HUES6 (cell line): ENCODE measurements around the gene CNTN2.

ENCODE experiments used
- H3K27ac ChIP-seq: 2 replicates; pipeline ENCODE4 v1.7.0; 2013; ENCODE audit warnings: low read depth, mild to moderate bottlenecking, low read length, inconsistent platforms
- H3K27me3 ChIP-seq: 2 replicates; pipeline ENCODE4 v1.6.1; 2013; ENCODE audit warnings: low read length; ENCODE audit not compliant: control insufficient read depth, insufficient read depth
- H3K36me3 ChIP-seq: 2 replicates; pipeline ENCODE4 v1.6.1; 2013; ENCODE audit warnings: low read length; ENCODE audit not compliant: control insufficient read depth, insufficient read depth
- H3K4me1 ChIP-seq: 2 replicates; pipeline ENCODE4 v1.6.1; 2013; ENCODE audit warnings: low read length; ENCODE audit not compliant: control insufficient read depth, insufficient read depth
- H3K4me3 ChIP-seq: 2 replicates; pipeline ENCODE4 v1.5.1; 2013; ENCODE audit warnings: low read depth, low read length
- H3K9ac ChIP-seq: one replicate; pipeline ENCODE4 v1.6.1; 2013; ENCODE audit warnings: mild to moderate bottlenecking, low read length
- H3K9me3 ChIP-seq: 2 replicates; pipeline ENCODE4 v1.6.1; 2013; ENCODE audit warnings: low read depth, low read length; ENCODE audit not compliant: control insufficient read depth, insufficient read depth

CNTN2 gene

DNA sequence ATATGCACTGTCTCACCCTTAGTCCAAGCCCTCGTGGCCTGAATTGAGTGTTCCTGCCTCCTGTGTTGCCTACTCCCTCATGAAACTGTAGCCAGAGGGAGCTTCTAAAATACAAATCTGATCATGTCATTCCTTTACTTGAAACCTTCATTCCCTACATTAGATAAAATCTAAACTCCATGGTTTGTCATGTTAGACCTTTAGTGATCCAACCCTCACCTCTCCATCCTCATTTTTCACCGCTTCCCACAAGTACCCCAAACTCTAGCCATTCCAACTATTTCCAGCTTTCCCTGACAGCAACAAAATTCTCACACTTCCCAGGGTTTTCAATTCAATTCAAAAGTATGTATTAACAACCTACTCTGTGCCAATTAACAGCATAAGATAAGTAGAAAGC lies 18.3 kb upstream of the CNTN2 start:
- Histone ChIP-seq H3K9me3 (no peaks in the 10 kb centered on the region), H3K9ac (no peak overlapping the region), H3K4me3 (no peak overlapping the region), H3K4me1 (peaks cover 15% of the 10 kb centered on the region), H3K36me3 (no peaks in the 10 kb centered on the region), H3K27ac (no peak overlapping the region), H3K27me3 (peaks cover 78% of the 10 kb centered on the region)

DNA sequence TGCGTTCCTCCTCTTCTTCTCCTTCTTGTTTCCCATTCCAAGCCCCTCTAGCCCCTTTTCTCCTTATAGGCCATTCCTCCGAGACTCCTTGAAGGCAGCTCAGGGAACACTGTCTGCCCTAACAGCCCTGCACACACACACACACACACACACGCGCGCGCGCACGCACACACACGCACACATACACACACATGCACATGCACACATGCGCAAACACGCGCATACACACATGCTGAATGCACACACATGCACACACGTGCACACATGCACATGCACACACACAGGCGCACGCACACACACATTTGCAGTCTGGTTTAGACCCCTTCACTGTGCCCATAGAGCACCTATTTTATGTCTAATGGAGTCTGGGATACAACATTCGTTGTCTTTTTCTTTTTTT lies 17.8 kb upstream of the CNTN2 start:
- peaks cover 77% of the 10 kb centered on the region for H3K27me3 ChIP-seq
- peaks cover 15% of the 10 kb centered on the region for H3K4me1 ChIP-seq
- no peaks in the 10 kb centered on the region for H3K36me3 ChIP-seq
- no peak overlapping the region for H3K4me3 ChIP-seq
- no peak overlapping the region for H3K27ac ChIP-seq
- H3K9ac ChIP-seq: no peak overlapping the region
- no peaks in the 10 kb centered on the region for H3K9me3 ChIP-seq

DNA sequence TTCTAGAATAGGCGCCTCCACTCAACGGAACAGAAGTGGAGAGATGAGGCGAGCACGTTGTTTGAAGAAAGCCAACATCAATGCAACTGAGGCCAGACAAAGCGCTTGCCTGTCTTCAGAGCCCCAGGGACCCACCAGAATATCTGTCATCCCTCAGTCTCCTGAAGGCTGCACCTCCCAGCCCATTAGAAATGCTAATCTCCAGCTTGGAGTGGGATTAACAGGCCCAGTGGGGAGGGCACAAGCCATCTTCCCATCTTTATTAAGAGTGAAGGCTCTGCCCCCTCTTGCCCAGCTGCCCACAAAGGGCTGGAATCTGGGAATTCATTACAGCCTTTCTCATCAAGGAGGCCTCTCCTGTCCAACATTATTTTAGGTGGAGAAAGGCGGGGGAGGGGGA lies 16.8 kb upstream of the CNTN2 start:
- Histone ChIP-seq H3K36me3 (no peaks in the 10 kb centered on the region), H3K27ac (no peak overlapping the region), H3K4me3 (no peak overlapping the region), H3K4me1 (peaks cover 19% of the 10 kb centered on the region), H3K9me3 (no peaks in the 10 kb centered on the region), H3K9ac (no peak overlapping the region), H3K27me3 (peaks cover 70% of the 10 kb centered on the region; the same call in 1 of the 2 replicates)

DNA sequence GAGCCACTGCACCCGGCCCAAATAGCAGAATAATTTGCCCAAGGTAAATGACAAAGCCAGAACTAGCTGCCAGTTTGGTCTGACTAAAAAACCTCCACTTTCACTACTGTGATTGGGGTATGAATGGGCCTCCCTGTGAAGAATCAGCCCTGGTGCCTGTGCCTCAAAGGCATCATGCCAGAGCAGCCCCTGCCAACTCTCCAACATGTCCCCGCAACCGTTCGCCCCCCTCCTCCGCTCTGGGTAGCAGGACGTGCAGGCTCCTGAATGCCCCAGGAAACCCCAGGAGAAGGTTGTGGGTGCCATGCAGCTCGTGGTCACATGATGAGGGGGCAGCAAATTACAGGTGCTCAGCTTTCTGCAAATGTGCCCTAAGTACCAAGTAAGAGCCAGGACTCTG lies 14.6 kb upstream of the CNTN2 start:
- no peak overlapping the region for H3K4me3 ChIP-seq
- peaks cover 19% of the 10 kb centered on the region for H3K4me1 ChIP-seq
- H3K9me3 ChIP-seq: no peaks in the 10 kb centered on the region
- H3K27me3 ChIP-seq: peaks cover 64% of the 10 kb centered on the region; the same call in 1 of the 2 replicates
- H3K36me3 ChIP-seq: no peaks in the 10 kb centered on the region
- no peak overlapping the region for H3K9ac ChIP-seq
- H3K27ac ChIP-seq: no peak overlapping the region

DNA sequence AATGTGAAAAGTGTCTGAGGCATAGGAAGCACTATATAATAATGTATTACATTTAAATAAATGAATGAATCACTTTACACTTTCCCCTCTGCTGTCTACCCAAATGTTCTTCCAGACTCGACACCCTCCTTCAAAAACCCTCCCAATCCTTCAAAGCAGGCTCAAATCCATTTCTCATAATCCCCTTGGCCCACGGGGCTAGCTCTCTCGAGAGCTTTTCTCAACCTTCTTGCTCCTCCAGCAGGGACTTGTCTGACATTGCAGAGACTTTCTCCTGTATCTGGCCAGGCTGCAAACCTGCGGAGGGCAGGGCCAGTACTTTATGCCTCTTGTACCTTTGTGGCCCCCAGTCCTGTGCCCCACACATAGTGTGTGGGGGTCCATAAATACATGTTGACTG lies 14.1 kb upstream of the CNTN2 start:
- Histone ChIP-seq H3K27me3 (peaks cover 60% of the 10 kb centered on the region; the same call in 1 of the 2 replicates), H3K9ac (no peak overlapping the region), H3K4me3 (no peak overlapping the region)

DNA sequence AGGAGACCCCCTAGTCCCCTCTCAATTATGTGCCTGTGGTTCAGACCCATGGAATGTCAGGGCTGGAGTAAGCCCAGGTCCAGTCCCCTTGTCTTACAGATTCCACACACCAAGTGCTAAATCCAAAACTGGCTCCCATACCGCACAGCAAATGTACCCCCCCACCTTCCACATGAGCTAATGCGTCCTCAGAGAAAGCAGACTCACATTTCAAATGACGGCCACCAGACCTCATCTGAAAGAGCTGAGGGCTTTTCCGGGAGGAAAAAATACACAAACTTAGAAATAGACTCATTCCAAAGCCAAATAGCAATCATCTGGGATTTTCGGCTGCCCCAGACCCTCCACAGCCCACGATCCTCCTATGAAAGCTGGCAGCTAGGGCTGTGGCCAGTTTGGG lies 12.8 kb upstream of the CNTN2 start:
- H3K4me1 ChIP-seq: peaks cover 19% of the 10 kb centered on the region
- no peak overlapping the region for H3K9ac ChIP-seq
- H3K36me3 ChIP-seq: no peaks in the 10 kb centered on the region
- H3K4me3 ChIP-seq: no peak overlapping the region
- H3K27ac ChIP-seq: no peak overlapping the region
- peaks cover 52% of the 10 kb centered on the region; the same call in 1 of the 2 replicates for H3K27me3 ChIP-seq
- H3K9me3 ChIP-seq: no peaks in the 10 kb centered on the region

More for the DNA sequence above, 14.1 kb upstream of the CNTN2 start:
- Histone ChIP-seq H3K4me1 (peaks cover 19% of the 10 kb centered on the region), H3K9me3 (no peaks in the 10 kb centered on the region), H3K27ac (no peak overlapping the region), H3K36me3 (no peaks in the 10 kb centered on the region)

DNA sequence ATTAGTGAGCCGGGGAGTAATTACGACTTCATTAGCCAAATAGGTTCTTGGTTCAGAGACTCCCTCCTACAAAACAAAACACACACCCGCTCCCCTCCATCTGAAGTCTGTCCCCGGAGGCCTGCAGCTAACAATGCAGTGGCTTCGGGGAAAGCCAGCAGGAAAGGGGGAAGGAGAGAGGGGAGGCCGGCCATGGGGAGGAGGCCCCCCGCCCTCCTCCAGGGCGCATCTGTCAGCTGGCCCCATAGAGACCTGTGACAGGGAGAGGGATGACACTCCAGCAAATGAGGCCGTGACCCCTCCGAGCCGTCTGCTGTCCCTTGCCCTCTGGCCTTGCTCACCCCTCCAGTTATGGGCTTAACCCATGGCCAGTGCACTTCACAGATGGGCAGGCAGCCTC lies 12.1 kb upstream of the CNTN2 start:
- Histone ChIP-seq H3K27ac (no peak overlapping the region), H3K27me3 (peaks cover 53% of the 10 kb centered on the region; the same call in 1 of the 2 replicates), H3K9me3 (no peaks in the 10 kb centered on the region), H3K4me1 (peaks cover 15% of the 10 kb centered on the region), H3K4me3 (no peak overlapping the region), H3K36me3 (no peaks in the 10 kb centered on the region), H3K9ac (no peak overlapping the region)

DNA sequence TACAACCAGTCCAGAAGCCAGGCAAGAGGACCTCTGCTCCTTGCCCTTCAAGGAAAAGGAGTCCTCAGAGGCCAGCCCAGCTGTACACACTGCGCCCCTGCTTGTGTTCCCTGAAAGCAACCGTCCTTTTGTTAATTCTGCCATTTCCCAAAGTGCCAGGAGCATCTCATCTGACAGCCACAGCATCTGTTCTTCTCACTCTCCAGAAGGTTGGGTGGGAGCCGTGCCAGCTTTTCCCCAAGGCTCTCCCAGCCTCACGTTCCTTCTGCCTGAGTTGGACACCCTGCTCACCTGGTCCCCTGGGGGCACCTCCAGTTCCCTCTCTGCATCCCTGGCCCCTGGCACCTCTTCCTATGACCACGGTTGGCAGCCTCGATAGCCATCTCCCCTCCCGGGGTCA lies 10.5 kb upstream of the CNTN2 start:
- H3K27ac ChIP-seq: no peak overlapping the region
- H3K4me3 ChIP-seq: no peak overlapping the region
- H3K4me1 ChIP-seq: 0 out of 2 replicates have a peak, but pooled peaks cover 4% of the 10 kb centered on the region
- H3K9ac ChIP-seq: no peak overlapping the region
- H3K9me3 ChIP-seq: no peaks in the 10 kb centered on the region
- no peaks in the 10 kb centered on the region for H3K36me3 ChIP-seq
- peaks cover 59% of the 10 kb centered on the region; the same call in 1 of the 2 replicates for H3K27me3 ChIP-seq

DNA sequence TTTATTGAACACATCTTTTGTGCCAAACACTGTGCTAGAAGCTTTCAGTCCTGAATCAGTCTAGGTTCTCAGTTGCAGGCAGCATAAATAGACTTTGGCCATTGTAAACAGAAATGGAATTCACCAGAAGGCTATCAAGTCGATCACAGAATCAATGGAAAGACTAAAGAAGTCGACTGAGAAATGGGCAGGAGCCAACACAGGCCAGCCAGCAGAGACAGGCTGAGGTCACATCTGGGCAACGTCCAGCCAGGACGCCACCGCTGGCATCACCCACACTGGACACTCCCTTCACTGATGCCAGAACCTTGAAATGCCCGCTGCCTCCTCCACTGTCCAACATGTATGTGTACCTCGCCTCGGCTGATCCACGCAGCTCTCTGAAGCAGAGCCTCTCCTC lies 5.5 kb upstream of the CNTN2 start:
- Histone ChIP-seq H3K9me3 (no peaks in the 10 kb centered on the region), H3K27ac (no peak overlapping the region), H3K4me1 (no peaks in the 10 kb centered on the region), H3K27me3 (peaks cover 74% of the 10 kb centered on the region), H3K4me3 (no peak overlapping the region), H3K9ac (no peak overlapping the region), H3K36me3 (no peaks in the 10 kb centered on the region)

DNA sequence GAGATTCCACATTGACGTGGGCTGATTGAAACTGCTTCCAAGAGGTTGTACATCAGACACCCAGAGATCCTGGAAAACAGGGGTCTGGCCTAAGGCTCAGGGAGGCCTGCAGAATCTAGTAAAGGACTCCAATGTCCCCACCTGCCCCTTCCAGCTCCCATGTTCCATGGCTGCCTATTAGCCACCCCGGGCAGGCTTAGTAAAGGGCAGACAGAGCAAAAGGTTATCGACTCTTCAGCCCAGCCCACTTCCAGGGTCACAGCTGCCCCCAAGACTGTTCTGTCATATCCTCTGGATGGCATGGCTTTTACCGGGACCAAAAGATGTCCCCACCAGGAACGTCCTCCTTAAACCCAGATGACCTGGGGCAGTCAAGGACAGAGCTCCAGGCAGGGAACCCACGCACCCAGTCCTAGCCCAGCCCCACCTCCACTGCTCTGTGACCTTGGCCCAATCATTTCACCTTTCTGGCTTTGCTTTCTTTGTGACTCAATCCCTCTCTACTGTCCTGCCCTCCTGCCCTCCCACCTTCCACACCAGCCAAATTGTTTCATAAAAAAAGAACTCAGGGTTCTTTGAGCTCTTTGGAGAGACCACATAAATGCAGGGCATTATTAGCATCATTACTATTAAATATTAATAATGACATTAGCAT lies 4.8 kb upstream of the CNTN2 start:
- Histone ChIP-seq H3K9me3 (no peaks in the 10 kb centered on the region), H3K36me3 (no peaks in the 10 kb centered on the region), H3K27me3 (peaks cover 78% of the 10 kb centered on the region), H3K4me1 (no peaks in the 10 kb centered on the region; the same call in 1 of the 2 replicates), H3K9ac (no peak overlapping the region), H3K27ac (no peak overlapping the region), H3K4me3 (no peak overlapping the region)

DNA sequence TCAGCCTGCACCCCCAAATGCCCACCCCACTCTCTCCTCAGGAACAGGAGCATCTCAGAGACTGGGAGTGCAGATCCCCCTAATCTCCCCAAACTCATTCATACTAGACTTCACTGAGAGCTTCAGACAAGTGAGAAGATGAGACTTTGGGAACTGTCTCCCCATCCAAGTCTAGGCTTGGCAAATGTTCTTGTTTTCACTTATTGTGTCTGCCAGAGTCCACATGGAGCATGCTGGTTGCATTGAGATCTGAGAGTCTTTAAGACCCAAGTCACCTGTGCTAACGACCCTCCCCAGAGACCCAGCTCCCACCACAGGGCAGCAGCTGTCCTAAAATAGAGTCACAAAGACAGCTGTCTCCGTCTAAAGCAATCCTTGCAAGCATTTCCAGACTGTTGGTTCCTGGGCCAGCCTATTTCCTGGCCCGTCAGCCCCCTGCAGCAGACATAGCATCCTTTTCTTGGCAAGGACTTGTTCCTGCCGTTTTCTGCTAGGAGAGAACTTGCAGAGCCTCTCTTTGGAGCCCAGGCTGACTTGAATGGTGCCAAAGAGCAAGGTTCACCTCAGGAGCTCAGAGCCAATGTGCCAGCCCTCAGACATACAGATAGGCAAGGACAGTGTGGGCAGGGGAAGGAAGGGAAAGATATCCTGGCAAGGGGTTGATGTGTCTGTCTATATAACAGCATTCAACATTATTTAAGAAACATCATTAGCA lies 1.9 kb upstream of the CNTN2 start:
- Histone ChIP-seq H3K4me3 (no peak overlapping the region), H3K36me3 (no peaks in the 10 kb centered on the region), H3K27me3 (peaks cover 97% of the 10 kb centered on the region), H3K27ac (no peak overlapping the region), H3K9ac (no peak overlapping the region), H3K4me1 (peaks cover 25% of the 10 kb centered on the region), H3K9me3 (no peaks in the 10 kb centered on the region)
